ENCODE results near the gene TLL2.

TLL2 gene

DNA sequence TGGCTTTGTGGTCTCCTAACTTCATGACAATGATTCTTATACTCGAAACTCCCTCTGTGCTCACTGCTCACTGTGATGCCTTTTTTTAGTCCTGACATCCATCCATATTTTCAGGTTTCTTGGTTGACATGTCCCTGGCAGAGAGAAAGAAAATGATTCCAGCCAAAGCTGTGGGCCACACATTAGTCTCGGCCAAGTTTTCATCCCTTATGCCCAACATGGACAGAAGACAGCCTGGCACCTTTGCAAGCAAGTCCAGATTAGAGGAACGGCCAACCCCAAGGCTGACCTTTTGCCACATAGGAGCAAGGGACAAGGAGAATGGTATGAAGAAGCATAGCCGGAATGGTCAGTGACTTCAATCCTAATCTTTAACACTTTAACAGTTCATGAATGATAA lies 146.3 kb downstream of the TLL2 start:
- no peaks in the 10 kb centered on the region for H3K36me3 ChIP-seq (ENCODE audit: control insufficient read depth, insufficient read depth, low read length, severe bottlenecking)
- no peak overlapping the region for H3K4me3 ChIP-seq (ENCODE audit: low read length)
- no peak for DNase-seq (ENCODE audit: low read depth)
- H3K4me1 ChIP-seq (ENCODE audit: control insufficient read depth, insufficient read depth, low read length) = no peaks in the 10 kb centered on the region
- H3K9me3 ChIP-seq (ENCODE audit: control insufficient read depth, low read length) = peaks cover 3% of the 10 kb centered on the region
- H3K27me3 ChIP-seq (replicated peaks; ENCODE audit: control insufficient read depth, insufficient read depth, low read length) = peaks cover 21% of the 10 kb centered on the region
- H3K9ac ChIP-seq (ENCODE audit: low read length) = no peak overlapping the region

DNA sequence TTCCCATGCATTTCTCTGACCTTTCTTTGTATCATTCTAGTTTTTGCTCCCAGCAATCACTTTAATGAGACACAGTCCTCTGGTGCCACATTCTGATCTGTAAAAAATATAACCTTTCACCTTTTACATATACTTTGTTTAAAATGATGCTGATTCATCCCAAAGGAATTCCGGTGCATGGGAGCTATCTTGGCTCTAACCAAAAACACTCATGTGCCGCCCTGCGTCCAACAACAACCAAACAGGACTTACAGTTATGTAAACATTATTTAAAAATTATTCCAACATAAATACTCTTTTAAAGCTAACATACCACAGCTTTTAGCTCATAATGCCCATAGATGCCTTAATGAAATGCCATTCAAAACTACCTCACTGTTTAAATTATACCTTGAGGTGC lies 147.2 kb downstream of the TLL2 start:
- Histone ChIP-seq H3K36me3 (ENCODE audit: control insufficient read depth, insufficient read depth, low read length, severe bottlenecking) (no peaks in the 10 kb centered on the region), H3K27me3 (replicated peaks; ENCODE audit: control insufficient read depth, insufficient read depth, low read length) (peaks cover 26% of the 10 kb centered on the region), H3K9ac (ENCODE audit: low read length) (no peak overlapping the region), H3K4me3 (ENCODE audit: low read length) (no peak overlapping the region), H3K9me3 (ENCODE audit: control insufficient read depth, low read length) (peaks cover 6% of the 10 kb centered on the region), H3K4me1 (ENCODE audit: control insufficient read depth, insufficient read depth, low read length) (no peaks in the 10 kb centered on the region)
- peak; percentile 63 for DNase-seq (ENCODE audit: low read depth)

DNA sequence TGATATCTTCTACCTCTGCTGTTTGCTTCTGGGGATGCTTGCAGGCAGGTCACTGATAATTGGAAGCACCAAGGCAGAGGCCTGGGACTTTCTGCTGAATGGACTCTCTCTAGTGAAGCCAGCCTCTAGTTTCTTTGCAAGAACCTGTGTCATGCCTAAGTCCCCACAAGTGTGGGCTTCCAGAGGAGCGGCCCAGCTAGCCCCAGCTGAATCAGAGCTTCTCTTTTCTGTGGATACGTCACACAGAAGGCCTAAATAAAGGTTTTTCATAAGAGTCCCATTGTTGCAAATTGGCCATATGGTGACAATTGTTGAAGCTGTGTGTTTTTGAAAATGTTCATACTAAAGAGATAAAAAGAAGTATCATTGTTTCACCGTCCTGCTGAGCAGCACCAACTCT lies 148.2 kb downstream of the TLL2 start:
- peaks cover 6% of the 10 kb centered on the region for H3K9me3 ChIP-seq (ENCODE audit: control insufficient read depth, low read length)
- H3K27me3 ChIP-seq (replicated peaks; ENCODE audit: control insufficient read depth, insufficient read depth, low read length) = peaks cover 32% of the 10 kb centered on the region
- no peak overlapping the region for H3K9ac ChIP-seq (ENCODE audit: low read length)
- DNase-seq (ENCODE audit: low read depth) = no peak
- H3K4me1 ChIP-seq (ENCODE audit: control insufficient read depth, insufficient read depth, low read length) = no peaks in the 10 kb centered on the region
- no peak overlapping the region for H3K4me3 ChIP-seq (ENCODE audit: low read length)
- H3K36me3 ChIP-seq (ENCODE audit: control insufficient read depth, insufficient read depth, low read length, severe bottlenecking) = no peaks in the 10 kb centered on the region

DNA sequence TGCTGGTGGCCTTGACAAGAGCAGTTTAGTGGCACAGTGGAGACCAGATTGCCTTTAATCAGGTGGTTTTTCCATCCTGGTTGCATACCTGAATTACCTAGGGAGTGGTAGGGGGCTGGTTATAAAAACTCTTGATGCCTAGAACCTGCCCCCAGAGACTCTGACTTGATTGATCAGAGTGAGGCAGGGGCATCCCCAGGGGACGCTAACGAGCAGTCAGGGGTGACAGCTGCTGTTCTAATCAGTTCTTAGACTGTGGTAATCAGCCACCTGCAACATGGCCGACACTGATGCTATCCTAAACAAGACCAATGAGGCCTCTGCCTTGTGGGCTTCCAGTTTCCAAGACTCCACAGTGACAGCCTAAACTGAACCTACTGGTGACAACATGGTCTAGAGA lies 153.0 kb downstream of the TLL2 start:
- Histone ChIP-seq H3K9me3 (ENCODE audit: control insufficient read depth, low read length) (peaks cover 6% of the 10 kb centered on the region), H3K4me1 (ENCODE audit: control insufficient read depth, insufficient read depth, low read length) (no peaks in the 10 kb centered on the region), H3K36me3 (ENCODE audit: control insufficient read depth, insufficient read depth, low read length, severe bottlenecking) (no peaks in the 10 kb centered on the region), H3K4me3 (ENCODE audit: low read length) (no peak overlapping the region), H3K9ac (ENCODE audit: low read length) (no peak overlapping the region), H3K27me3 (replicated peaks; ENCODE audit: control insufficient read depth, insufficient read depth, low read length) (peaks cover 51% of the 10 kb centered on the region)
- DNase-seq (ENCODE audit: low read depth) = no peak

DNA sequence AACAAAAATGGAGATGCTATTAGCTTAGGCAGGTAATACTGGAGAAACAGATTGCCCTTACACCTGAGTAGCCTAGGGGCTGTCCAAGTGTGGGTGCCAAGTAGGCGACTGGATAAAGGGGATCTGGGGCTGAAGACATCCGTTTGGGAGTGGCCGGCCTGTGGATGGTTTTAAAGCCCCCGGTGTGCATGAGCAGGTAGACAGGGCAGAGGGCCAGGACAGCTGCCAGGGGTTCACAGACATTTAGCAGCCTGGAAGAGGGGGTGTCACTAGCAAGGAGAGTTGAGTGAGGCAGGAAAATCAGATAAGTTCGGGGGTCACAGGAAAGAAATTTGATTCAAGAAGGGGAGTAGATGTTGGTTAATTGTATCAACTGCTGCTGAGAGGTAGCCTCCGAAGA lies 153.4 kb downstream of the TLL2 start:
- Histone ChIP-seq H3K4me3 (ENCODE audit: low read length) (no peak overlapping the region), H3K4me1 (ENCODE audit: control insufficient read depth, insufficient read depth, low read length) (no peaks in the 10 kb centered on the region), H3K9ac (ENCODE audit: low read length) (no peak overlapping the region), H3K27me3 (replicated peaks; ENCODE audit: control insufficient read depth, insufficient read depth, low read length) (peaks cover 55% of the 10 kb centered on the region), H3K36me3 (ENCODE audit: control insufficient read depth, insufficient read depth, low read length, severe bottlenecking) (no peaks in the 10 kb centered on the region), H3K9me3 (ENCODE audit: control insufficient read depth, low read length) (peaks cover 6% of the 10 kb centered on the region)
- no peak for DNase-seq (ENCODE audit: low read depth)

DNA sequence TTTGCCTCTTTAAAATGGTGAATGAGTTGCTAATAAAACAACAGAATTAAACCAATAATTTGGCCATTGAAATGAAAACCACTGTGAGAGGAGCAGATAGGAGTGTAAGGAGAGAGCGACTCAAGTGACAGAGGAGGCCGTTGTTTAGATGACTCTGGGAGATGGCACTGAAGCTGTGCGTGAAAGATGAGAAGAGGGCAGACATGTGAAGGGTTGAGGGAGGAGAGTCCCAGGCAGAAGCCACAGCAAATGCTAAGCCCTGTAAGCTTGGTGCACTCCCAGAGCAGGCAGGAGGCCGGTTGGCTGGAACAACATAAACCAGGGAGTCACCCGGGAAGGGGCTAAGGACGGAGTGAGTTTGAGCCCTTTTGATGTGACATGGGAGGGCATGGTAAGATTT lies 154.1 kb downstream of the TLL2 start:
- H3K4me3 ChIP-seq (ENCODE audit: low read length) = no peak overlapping the region

DNA sequence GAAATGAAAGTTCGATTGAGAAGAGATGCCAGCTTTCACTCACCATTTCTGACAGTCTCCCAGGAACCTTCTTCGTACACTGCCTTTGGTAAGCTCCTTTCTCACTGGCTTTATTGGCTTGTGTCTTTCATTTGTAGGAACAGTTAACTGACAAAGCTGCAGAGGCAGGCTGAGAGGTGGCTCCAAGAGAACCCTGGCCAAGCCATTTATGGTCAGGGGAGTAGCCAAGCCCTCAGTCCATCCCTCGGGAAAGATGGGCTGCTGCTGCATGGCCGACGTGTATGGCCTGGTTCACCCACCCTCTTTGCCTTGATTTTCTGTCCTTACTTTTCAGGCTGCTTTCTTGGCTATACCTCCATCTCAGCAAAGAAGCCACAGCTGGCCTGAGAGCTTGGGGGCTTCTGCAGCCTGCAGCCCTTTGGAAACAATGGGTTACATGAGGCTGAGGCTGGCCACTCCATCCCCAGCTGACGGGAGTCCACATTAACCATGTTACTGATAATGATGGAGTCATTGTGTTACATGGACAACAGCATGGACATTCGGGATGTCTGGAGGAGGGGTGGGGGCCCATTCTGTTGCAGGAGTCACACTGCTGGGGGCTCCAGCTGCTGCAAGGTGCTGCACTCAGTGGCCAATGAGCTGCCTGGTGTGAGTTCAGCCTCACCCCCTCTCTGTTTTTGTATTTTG lies 154.7 kb downstream of the TLL2 start, which contains the start of gene OPALIN:
Gene OPALIN, minus strand, starts transcription at position 152 of the 690 bp plus-strand sequence. Its CDS starts 106 bp downstream, at position 46.
- Histone ChIP-seq H3K27me3 (replicated peaks; ENCODE audit: control insufficient read depth, insufficient read depth, low read length) (peaks cover 61% of the 10 kb centered on the region), H3K9me3 (ENCODE audit: control insufficient read depth, low read length) (peaks cover 6% of the 10 kb centered on the region), H3K36me3 (ENCODE audit: control insufficient read depth, insufficient read depth, low read length, severe bottlenecking) (no peaks in the 10 kb centered on the region), H3K4me1 (ENCODE audit: control insufficient read depth, insufficient read depth, low read length) (no peaks in the 10 kb centered on the region), H3K9ac (ENCODE audit: low read length) (no peak within 1 kb of the TSS), H3K4me3 (ENCODE audit: low read length) (no peak within 1 kb of the TSS)
- DNase-seq (ENCODE audit: low read depth) = no peak

More for the DNA sequence above, 154.1 kb downstream of the TLL2 start:
- Histone ChIP-seq H3K9ac (ENCODE audit: low read length) (no peak overlapping the region), H3K27me3 (replicated peaks; ENCODE audit: control insufficient read depth, insufficient read depth, low read length) (peaks cover 58% of the 10 kb centered on the region), H3K9me3 (ENCODE audit: control insufficient read depth, low read length) (peaks cover 6% of the 10 kb centered on the region), H3K36me3 (ENCODE audit: control insufficient read depth, insufficient read depth, low read length, severe bottlenecking) (no peaks in the 10 kb centered on the region), H3K4me1 (ENCODE audit: control insufficient read depth, insufficient read depth, low read length) (no peaks in the 10 kb centered on the region)
- DNase-seq (ENCODE audit: low read depth) = no peak

DNA sequence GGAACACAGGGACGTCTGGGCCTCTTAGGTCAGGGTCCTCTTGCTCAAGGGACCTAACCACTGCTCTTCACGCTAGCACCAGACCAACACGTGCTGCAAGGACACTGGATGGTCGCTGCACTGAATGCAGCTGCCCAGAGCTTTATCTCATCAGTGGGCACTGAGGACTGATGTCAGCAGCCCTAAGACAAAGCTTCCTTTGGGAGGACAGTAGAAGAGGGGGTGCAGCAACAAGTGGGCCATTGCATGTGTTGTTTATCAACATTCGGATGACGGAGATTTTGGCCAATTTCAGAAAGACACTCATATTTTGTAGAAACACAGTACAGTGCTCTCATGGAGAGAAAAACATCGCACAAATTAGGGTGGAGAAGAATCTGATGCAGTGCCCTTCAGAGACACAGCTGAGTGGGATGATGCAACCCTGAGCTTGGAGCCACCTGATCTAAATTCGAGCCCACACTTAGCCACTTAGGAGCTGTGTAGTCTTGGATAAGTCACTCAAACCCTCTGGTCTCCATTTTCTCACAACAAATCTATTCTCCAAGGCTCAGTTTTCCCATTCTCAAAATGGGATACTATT lies 156.6 kb downstream of the TLL2 start:
- H3K27me3 ChIP-seq (replicated peaks; ENCODE audit: control insufficient read depth, insufficient read depth, low read length) = peaks cover 51% of the 10 kb centered on the region

DNA sequence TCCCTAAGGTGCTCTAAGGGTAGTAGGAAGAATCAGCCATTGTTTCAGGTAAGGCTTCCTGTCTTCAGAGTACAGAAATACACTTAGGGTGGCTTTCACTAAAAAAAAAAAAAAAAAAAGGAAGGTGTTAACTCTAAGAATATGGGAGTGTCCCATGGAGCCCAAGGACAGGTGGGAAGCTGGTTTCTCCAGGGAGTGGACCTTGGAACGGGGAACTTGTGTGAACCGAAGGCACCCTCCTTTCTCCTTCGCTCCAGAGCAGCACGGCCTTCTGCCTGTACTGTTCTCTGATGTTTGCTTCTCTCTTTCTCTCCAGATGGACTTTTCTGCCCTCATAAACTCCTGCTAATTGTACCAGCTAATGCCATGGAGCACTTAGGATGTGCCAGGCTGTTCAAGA lies 161.1 kb downstream of the TLL2 start:
- Histone ChIP-seq H3K4me3 (ENCODE audit: low read length) (no peak overlapping the region), H3K27me3 (replicated peaks; ENCODE audit: control insufficient read depth, insufficient read depth, low read length) (peaks cover 33% of the 10 kb centered on the region), H3K4me1 (ENCODE audit: control insufficient read depth, insufficient read depth, low read length) (no peaks in the 10 kb centered on the region), H3K9ac (ENCODE audit: low read length) (no peak overlapping the region), H3K36me3 (ENCODE audit: control insufficient read depth, insufficient read depth, low read length, severe bottlenecking) (no peaks in the 10 kb centered on the region), H3K9me3 (ENCODE audit: control insufficient read depth, low read length) (no peaks in the 10 kb centered on the region)
- DNase-seq (ENCODE audit: low read depth) = no peak

More for the DNA sequence above, 156.6 kb downstream of the TLL2 start:
- no peak for DNase-seq (ENCODE audit: low read depth)
- no peaks in the 10 kb centered on the region for H3K36me3 ChIP-seq (ENCODE audit: control insufficient read depth, insufficient read depth, low read length, severe bottlenecking)
- no peaks in the 10 kb centered on the region for H3K4me1 ChIP-seq (ENCODE audit: control insufficient read depth, insufficient read depth, low read length)
- peaks cover under 1% of the 10 kb centered on the region for H3K9me3 ChIP-seq (ENCODE audit: control insufficient read depth, low read length)
- H3K4me3 ChIP-seq (ENCODE audit: low read length) = no peak overlapping the region
- H3K9ac ChIP-seq (ENCODE audit: low read length) = no peak overlapping the region

DNA sequence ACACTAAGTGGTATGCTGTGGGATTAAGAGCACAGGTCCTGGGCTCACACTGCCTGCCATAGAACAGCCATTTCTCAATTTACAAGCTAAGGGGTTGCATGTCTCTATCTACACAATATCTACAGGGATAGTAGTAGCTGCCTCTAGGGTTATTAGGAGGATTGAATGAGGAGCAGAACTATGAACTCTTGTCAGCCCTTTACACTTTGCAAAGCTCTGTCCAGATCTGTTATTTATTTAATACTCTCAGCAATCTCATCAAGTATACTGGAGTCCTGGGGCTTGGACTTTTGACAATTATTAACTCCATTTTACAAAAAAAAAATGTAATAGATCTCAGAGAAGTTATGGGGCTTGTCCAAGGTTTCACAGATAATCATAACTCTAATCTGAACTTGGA lies 161.7 kb downstream of the TLL2 start:
- Histone ChIP-seq H3K27me3 (replicated peaks; ENCODE audit: control insufficient read depth, insufficient read depth, low read length) (peaks cover 33% of the 10 kb centered on the region), H3K4me1 (ENCODE audit: control insufficient read depth, insufficient read depth, low read length) (no peaks in the 10 kb centered on the region), H3K36me3 (ENCODE audit: control insufficient read depth, insufficient read depth, low read length, severe bottlenecking) (no peaks in the 10 kb centered on the region), H3K4me3 (ENCODE audit: low read length) (no peak overlapping the region), H3K9me3 (ENCODE audit: control insufficient read depth, low read length) (no peaks in the 10 kb centered on the region), H3K9ac (ENCODE audit: low read length) (no peak overlapping the region)
- no peak for DNase-seq (ENCODE audit: low read depth)

DNA sequence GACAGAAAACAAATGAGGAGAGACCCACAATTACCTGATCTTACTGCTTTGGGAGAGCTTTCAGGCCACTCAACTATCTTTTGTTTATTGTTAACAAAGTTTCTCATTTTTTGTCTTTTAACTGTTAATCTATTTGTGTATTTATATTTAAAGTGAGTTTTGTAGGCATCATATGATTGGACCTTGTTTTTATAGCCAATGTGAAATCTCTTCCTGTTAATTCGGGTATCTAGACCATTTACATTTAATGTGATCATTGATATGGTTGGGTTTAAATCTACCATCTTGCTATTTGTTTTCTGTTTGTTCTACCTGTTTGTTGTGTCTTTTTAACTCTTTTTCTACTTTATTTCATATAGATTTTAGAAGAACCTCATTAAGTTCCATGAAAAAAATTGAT lies 167.4 kb downstream of the TLL2 start:
- H3K36me3 ChIP-seq (ENCODE audit: control insufficient read depth, insufficient read depth, low read length, severe bottlenecking) = no peaks in the 10 kb centered on the region
- H3K9me3 ChIP-seq (ENCODE audit: control insufficient read depth, low read length) = peaks cover 20% of the 10 kb centered on the region
- H3K4me1 ChIP-seq (ENCODE audit: control insufficient read depth, insufficient read depth, low read length) = no peaks in the 10 kb centered on the region
- H3K9ac ChIP-seq (ENCODE audit: low read length) = no peak overlapping the region
- DNase-seq (ENCODE audit: low read depth) = no peak
- H3K4me3 ChIP-seq (ENCODE audit: low read length) = no peak overlapping the region
- H3K27me3 ChIP-seq (replicated peaks; ENCODE audit: control insufficient read depth, insufficient read depth, low read length) = peaks cover 10% of the 10 kb centered on the region

All from adipocyte (in vitro differentiated cells).